GM12891 (cell line): ENCODE data around the gene ANTXR2.
A peak's percentile ranks its signal among the peaks of the same experiment; 100 is the strongest.

Source experiments
- DNase-seq: peaks from one replicate; pipeline ENCODE4 v3.0.0; 2011; ENCODE audit warnings: low spot score; ENCODE audit not compliant: insufficient read length
- FAIRE-seq: peaks from 2 replicates; lab custom pipeline; 2011; peaks lifted over from hg19 to GRCh38; lab: Jason Lieb, UNC
- PAX5 ChIP-seq: IDR thresholded peaks from 2 replicates; pipeline ENCODE4 v1.6.1; 2011; ENCODE audit warnings: low read length, moderate library complexity, mild to moderate bottlenecking; ENCODE audit not compliant: insufficient read depth, severe bottlenecking
- POLR2A ChIP-seq: IDR thresholded peaks from 2 replicates; pipeline ENCODE4 v1.6.1; 2011; ENCODE audit warnings: low read depth, low read length, control low read depth
- POLR2AphosphoS5 ChIP-seq: IDR thresholded peaks from 2 replicates; pipeline ENCODE4 v1.6.1; 2011; ENCODE audit warnings: low read depth, low read length, control low read depth
- POU2F2 ChIP-seq: IDR thresholded peaks from 2 replicates; pipeline ENCODE4 v1.6.1; 2011; ENCODE audit warnings: low read depth, mild to moderate bottlenecking, control low read depth, low read length, moderate library complexity
- SPI1 ChIP-seq: IDR thresholded peaks from 2 replicates; pipeline ENCODE4 v1.6.1; 2011; ENCODE audit warnings: low read depth, low read length, control low read depth
- TAF1 ChIP-seq: IDR thresholded peaks from 2 replicates; pipeline ENCODE4 v1.6.1; 2011; ENCODE audit warnings: low read depth, low read length, control low read depth

Gene ANTXR2

DNA sequence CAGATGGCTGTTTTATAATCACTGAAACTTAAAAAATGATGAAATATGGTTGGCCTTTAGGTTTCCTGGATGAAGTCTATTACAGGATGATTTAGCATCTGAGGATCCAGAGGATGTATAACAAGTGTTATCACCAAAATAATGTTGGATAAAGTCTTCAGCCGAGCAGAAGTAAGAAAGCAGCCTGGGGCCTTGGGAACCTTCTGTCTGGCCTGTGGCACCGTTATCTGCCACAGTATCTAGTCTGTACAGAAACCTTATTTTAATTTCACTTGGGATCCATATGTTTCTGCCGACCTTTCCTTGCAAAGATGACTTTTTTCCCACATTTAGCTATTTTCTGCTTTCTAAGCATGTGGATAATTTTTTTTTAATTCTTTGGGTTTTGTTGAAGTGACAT lies 20.5 kb upstream of the ANTXR2 start:
- DNase-seq (no peak), FAIRE-seq (no peak)
- no peak for TF ChIP-seq POLR2A
- no peak for TF ChIP-seq POLR2AphosphoS5
- no peak for TF ChIP-seq TAF1
- TF ChIP-seq SPI1: no peak
- no peak for TF ChIP-seq POU2F2
- TF ChIP-seq PAX5: no peak

DNA sequence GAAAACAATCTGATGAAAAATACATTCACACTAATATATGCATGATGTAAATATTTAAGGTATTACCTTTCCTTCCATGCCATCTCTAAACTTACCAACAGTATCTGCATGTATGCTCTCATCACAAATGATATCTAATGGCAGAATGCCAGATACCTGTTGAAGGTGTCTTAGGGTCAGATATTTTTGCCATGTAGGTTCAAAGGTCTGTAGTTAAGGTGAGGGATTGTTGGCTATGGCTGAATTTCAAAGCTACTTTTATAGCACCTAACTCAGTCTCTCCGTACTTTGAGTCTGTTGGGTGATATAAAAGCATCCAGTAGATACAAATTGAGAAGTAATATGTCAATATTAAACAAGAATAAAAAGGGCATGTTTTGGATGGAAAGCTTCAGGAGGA lies 19.8 kb upstream of the ANTXR2 start:
- TF ChIP-seq PAX5 (no peak), POLR2AphosphoS5 (no peak), TAF1 (no peak), POLR2A (no peak), POU2F2 (no peak), SPI1 (no peak)
- no peak for FAIRE-seq
- no peak for DNase-seq

DNA sequence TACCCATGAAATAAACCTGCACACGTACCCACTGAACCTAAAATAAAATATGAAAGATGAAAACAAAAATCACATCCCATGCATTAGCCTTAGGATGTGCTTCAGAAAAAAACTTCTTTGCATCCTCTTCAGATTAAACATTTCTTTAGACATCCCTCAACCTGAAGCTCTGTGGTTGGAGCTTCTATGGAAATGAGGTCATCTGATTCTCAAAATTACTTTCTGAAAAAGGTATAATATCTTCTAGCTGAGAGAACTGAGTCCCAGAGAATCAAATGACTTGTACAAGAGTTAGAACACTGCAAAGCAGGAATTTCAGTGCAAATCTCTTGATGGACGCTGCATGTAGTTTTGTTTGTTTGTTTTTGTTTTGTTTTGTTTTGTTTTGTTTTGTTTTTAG lies 19.1 kb upstream of the ANTXR2 start:
- FAIRE-seq (no peak), DNase-seq (no peak)
- TF ChIP-seq PAX5 (no peak), SPI1 (no peak), POLR2AphosphoS5 (no peak), POU2F2 (no peak), TAF1 (no peak), POLR2A (no peak)

DNA sequence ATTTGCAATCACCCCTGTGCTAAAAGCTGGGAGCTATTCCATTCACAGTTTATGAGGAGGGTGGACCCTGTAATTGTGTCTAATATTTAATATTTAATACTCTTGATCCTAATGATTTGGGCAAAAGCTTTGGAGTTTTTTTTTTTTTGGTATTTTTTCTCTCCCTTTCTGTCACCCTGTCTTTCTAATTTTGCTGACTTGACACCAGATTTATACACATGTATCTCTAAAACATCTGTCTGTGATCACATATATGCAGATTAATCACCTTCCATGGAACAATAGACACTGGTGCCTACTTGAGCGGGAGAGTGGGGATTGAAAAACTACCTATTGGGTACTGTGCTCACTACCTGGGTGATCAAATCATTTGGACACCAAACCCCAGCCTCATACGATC lies 18.7 kb upstream of the ANTXR2 start:
- DNase-seq: no peak
- FAIRE-seq: no peak
- TF ChIP-seq PAX5: no peak
- TF ChIP-seq POLR2AphosphoS5: no peak
- TF ChIP-seq SPI1: no peak
- TF ChIP-seq TAF1: no peak
- no peak for TF ChIP-seq POU2F2
- no peak for TF ChIP-seq POLR2A

DNA sequence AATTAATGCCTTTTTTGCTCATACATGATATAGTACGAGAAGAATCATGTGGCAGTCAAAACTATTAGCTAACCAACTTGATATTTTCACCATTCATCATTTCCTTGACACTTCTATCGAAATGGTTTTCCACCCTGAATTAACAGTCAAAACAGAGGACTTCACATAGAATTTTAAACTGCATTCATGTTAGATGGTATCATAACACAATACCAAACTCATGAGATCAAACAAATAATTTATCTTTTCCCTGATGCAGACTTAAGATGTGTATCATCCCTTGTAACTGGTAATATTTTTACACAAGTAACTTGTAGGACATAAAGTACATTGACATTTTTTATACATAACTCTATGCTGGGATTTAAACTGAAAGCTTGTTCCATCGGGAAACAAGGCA lies 18.2 kb upstream of the ANTXR2 start:
- DNase-seq (no peak), FAIRE-seq (peak; percentile 66)
- TF ChIP-seq TAF1 (no peak), POLR2AphosphoS5 (no peak), POLR2A (no peak), PAX5 (no peak), POU2F2 (no peak), SPI1 (no peak)

DNA sequence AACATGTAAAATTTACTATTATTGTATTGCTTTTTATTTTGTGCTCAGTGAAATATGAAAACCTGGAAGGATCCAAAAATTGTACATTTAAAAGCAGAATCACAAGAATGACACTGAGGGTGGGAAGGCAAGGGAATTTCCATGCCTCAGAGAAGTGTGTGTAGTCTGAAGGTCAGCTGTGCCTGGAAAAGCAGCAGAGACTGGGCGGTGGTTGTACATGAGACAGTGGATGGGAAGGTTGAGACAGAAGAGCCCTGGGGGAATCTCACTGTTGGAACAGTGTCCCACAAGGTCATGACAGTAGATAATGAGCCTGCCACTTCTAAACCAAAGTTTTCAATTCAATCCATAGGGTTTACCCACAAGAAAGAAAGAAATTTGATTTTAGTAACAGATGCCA lies 17.1 kb upstream of the ANTXR2 start:
- FAIRE-seq: no peak
- no peak for TF ChIP-seq POU2F2
- no peak for TF ChIP-seq POLR2AphosphoS5
- TF ChIP-seq PAX5: no peak
- no peak for TF ChIP-seq POLR2A
- no peak for TF ChIP-seq TAF1
- no peak for TF ChIP-seq SPI1
- DNase-seq: no peak

DNA sequence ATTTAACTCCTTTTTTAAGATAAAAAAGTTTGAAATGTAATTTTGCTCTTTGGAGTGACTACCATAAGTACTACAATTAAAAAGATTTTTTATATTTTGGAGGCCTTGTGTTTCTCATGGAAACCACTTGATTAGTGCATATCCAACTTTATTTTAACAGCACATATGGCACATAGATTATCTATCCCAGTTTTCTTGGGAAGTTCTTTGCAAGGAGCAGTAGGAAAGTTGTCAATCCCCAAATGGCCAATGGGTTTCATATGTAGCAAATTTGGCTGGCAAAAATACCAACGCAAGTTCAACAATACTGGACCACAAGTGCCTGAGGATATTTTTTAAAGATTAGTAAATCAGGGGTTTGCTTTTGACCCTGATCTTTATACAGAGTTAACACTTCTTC lies 15.4 kb upstream of the ANTXR2 start:
- TF ChIP-seq POU2F2: no peak
- no peak for TF ChIP-seq POLR2AphosphoS5
- no peak for FAIRE-seq
- DNase-seq: no peak

DNA sequence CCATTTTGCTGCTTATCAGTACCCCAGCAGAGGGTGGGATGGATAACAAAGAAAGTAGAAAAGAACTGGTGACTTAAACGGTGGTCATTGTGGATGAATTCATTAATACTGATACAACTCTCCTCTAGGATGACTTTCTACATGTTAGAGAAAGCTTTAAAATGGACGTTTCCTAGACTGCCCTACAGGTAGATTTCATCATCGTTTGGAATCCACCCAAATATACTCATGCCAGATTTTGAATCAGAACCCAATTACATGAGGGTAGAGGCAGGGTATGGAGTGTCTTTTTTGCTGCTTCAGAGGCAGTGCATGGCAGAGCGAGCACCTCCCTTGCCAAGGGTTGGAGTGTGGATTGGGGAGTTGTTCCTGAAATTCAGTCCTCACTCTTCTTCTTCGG lies 13.3 kb upstream of the ANTXR2 start:
- FAIRE-seq (no peak), DNase-seq (no peak)
- TF ChIP-seq PAX5 (no peak), POLR2AphosphoS5 (no peak), SPI1 (no peak), TAF1 (no peak), POU2F2 (no peak), POLR2A (no peak)

DNA sequence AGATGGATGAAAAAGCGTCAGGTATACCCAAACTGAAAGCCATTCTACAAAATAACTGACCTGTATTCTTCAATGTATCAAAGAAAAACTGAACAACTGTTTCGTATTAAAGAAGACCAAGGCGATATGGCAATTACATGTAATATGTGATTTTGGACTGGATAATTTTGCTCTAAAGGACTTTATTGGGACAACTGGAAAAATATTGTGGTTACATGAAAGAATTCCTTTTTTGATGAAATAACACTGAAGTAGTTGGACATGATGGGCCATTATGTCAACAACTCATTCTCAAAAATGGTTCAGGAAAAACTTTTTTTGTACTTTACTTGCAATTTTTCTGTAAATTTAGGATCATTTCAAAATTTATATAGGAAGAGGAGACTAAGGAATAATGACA lies 12.1 kb upstream of the ANTXR2 start:
- no peak for TF ChIP-seq POU2F2
- no peak for TF ChIP-seq SPI1
- TF ChIP-seq TAF1: no peak
- TF ChIP-seq POLR2A: no peak
- TF ChIP-seq POLR2AphosphoS5: no peak
- TF ChIP-seq PAX5: no peak
- DNase-seq (no peak), FAIRE-seq (no peak)

DNA sequence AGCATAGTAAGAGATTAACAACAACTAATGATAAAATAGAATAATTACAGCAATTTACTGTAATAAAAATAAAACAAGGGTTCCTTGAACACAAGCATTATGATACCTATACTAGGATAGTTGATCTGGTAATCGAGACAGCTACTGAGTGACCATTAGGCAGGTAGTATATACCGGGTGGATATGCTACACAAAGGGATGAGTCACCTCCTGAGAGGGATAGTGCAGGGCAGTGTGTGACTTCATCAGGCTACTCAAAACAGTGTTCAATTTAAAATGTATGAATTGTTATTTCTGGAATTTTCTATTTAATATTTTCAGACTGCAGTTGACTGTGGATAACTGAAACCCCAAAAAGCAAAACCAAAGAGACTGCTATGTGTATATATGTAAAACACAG lies 9.7 kb upstream of the ANTXR2 start:
- no peak for FAIRE-seq
- no peak for TF ChIP-seq POLR2AphosphoS5

More for the DNA sequence above, 9.7 kb upstream of the ANTXR2 start:
- no peak for DNase-seq
